HG02678 (cell line): ENCODE data around the gene TPM1.

Experiments
- ATAC-seq: cut with Tn5 transposase; IDR thresholded peaks from one replicate; pipeline ENCODE4 v1.9.1; 2021; ENCODE audit warnings: mild to moderate bottlenecking, moderate library complexity; ENCODE audit not compliant: unreplicated experiment

Gene TPM1

DNA sequence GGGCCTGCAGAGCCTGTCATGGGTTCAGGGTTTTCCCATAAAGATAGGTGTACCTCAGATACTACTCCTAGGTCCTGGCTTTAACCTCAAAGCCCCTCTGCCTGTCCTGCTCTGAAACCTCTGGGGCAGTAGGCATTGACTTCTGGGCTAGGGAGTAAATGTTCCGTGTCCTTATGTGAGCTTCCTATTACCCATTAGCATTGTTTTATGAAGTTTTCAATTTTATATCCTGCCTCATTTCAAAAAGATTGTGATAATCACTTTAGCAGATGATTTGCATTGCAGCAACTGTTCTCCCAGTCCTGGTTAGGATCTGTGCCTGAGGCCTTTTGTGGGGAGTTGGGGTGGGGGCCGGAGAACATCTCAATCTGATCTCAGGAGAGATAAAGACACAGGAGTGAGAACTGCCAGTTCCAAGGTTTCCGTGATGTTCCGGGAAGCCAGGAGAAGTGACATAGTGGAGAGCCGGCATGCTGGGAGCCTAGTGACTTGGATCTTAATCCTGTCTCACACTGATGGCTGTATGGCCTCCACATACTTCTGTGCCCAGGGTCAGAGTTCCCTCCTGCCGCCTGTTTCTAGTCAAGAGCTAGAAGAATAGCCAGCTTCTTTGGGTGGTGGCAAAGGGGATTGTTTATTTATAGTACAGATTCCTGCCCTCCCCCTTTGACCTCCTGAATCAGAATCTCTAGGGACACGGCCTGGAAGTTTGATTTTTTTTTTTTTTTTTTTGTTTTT, 10.6 kb downstream of the TPM1 start:
- ATAC-seq, result no peak

DNA sequence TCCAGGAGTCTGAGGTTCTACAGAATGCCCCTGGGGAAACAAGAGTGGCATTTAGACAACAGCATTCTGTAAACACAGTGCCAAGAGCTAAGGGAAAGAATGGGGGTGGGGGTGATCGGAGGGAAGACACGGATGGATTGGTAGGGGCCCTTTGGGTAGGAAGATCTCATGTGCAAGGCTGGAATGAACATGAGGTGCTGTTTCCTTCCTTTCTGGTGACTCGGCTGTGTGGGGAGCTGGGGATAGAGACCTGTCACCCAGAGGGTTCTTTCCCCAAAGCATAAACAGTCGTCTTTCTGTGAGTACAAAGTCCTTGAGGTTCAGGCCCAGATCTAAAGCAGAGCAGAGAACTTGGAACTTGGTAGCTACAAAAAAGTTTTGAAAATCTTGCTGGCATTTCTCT, 11.7 kb downstream of the TPM1 start:
- ATAC-seq, result no peak

DNA sequence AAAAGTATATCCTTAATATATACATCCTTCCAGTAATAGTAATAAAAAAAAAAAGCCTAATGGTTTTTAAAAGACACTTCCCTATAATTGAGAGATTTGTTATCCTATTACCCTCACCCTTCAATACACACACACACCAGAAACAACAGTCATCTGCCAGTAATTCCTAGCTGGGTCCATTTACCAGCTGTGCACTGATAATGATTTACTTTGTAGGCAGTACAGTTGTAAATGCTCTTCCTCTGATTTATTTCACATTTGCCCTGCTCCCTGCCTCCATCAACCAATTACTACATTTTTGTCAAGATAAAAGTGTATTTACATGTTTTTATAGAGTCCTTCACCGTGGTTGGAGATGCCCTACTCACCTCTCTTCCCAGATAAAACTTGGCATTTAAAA, 12.4 kb downstream of the TPM1 start:
- no peak for ATAC-seq

DNA sequence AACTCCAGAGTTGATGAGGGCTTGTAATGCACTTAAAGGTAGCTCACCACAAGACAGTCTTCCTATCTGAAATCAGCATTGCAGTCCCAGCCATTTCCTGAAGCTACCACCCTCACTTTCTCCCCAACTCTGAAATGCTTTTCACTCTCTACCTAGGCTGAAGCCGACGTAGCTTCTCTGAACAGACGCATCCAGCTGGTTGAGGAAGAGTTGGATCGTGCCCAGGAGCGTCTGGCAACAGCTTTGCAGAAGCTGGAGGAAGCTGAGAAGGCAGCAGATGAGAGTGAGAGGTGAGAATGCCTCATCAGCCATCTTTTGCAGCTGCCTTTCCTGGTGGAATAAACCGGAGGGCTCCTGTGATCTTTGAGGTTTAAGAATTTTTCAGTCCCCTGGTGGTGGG, 14.3 kb downstream of the TPM1 start:
- no peak for ATAC-seq

DNA sequence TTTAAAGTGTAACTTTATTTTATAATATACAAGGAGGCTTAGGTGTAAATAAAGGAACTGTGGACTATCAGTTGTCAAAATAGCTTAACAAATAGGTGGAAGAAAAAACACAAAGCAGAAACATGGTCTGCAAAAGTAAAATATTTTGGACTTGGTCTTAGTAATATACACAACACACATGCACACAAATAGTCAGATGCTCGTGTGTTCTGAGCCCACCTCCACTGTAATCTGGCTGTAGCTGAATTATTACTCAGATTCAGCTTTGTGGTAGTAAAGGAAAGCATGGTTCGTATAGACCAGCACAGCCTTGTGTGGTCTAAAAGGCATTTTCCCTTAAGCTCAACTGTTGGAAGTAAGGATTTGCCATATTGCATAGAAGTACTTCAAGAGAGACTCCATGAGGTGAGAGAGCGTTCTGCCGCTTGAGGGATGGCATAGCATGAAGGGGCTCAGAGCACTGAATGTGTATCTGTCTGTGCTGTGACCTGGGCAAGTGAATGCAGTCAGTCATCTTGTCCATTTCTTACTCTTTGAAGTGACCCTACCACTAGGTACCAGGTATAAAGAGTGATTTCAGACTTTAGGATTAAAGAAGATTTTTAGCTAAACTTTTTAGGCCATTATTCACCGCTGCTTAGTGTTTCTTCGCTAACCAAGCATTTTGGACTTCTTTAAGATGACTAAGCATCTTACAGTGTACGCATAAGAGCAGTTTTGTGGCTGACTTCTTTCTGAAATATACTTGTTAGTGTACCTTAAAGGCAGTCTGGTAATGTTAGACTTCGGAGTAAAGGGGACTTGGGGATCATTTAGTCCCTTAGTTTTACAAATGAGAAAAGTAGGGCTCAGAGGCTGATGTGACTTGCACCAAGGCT, 15.2 kb downstream of the TPM1 start:
- ATAC-seq, result no peak

DNA sequence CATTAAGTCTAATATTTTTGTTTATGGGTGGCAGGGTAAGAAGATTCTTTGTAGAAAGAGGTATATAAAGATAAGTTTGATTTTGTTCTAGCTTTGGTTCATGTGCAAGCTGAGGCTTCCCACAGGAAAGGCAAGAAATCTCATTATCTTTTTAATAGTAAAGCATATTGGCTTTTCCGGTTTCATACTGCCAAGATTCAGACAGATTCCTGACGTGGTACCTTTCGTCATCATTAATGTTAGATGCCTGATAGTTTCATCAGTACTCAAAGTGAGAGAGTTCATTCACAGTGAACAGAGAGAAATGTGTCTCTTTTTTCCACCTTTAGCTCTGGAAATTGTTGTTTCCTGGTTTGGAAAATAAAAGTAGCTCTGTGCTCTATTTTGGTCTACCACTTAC, 16.5 kb downstream of the TPM1 start:
- ATAC-seq, result no peak

DNA sequence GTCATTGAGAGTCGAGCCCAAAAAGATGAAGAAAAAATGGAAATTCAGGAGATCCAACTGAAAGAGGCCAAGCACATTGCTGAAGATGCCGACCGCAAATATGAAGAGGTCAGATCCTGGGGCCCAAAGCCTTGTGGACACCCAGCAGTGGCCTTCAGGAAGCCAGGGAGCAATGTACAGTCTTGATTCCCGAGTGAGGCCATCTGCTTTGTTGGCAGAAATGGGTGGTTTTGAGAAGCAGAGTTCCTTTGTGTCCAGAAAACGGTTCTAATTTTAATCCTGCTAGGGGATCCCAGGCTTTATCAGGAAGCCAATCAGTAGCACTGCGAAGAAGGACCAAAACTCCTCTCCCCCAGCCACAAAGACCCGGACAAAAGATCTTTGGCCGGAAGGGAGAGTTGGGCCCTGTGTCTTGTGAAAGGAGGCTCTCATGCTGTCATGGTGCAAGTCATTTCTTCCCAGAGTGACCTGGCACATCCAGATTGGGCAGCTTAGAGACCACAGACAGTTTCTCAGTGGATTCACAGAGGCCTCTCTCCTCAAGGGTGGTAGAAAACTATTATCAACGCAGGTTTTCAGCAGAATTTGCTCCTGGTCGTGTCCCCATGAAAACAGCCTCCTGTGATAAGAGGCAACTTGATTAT, 17.1 kb downstream of the TPM1 start:
- no peak for ATAC-seq

DNA sequence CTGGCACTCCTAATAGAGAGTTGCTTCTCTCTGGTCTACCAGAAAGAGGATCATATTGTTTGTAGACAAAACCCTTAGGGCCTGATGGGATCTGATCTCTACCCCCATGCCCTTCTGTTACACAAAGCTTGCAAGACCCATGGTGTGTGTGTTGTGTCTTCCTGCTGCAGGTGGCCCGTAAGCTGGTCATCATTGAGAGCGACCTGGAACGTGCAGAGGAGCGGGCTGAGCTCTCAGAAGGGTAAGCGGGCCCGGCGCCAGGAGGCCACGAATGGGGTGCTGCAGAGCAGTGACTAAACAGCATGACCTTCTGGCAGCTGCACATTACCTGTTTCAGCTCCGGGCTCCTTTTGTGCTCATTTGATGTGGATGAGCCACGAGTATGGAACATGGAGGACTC, 18.2 kb downstream of the TPM1 start:
- ATAC-seq, result no peak

DNA sequence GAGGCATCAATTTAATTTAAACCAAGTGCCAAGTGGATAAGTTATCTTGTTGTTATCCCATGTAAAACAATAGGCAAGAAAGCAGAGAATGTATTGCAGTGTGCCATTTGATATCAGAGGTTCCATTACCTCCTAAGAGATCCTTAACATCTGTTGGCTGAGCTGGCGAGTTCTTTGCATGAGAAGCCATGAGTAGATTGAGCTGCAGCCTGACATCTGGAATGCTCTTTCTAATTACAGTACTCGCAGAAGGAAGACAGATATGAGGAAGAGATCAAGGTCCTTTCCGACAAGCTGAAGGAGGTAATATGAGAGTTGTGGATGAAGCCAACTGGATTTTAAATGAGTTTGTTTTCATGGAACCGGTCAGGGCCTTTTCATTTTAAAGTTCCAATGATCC, 19.4 kb downstream of the TPM1 start:
- ATAC-seq, result no peak

DNA sequence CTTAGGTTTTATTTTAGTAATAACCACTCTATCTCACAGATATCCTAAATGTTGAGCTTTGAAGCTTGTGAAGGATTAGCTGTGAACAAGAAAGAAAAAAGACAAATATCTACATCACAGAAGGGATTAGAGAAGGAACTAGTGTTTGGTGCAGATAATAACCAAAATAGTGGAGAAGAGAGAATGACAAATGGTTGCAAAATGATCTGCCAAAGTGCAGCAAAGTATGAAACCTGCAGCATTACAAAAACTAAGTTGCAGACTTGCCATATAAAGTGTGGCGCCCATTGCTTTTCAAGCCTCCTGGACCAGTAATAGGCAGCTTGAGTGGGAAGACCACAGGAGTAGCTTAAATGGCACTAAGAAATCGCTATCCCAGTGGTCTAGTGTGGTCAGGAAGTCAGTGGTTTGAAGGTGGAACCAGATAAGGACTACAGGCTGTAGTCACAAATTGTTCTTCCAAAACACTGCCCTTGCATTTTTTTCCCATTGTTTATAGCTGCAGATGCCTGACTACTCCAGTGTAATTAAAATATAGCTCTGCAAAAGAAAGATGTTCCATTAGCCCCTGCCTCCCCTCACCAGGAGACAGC, 20.7 kb downstream of the TPM1 start:
- no peak for ATAC-seq

DNA sequence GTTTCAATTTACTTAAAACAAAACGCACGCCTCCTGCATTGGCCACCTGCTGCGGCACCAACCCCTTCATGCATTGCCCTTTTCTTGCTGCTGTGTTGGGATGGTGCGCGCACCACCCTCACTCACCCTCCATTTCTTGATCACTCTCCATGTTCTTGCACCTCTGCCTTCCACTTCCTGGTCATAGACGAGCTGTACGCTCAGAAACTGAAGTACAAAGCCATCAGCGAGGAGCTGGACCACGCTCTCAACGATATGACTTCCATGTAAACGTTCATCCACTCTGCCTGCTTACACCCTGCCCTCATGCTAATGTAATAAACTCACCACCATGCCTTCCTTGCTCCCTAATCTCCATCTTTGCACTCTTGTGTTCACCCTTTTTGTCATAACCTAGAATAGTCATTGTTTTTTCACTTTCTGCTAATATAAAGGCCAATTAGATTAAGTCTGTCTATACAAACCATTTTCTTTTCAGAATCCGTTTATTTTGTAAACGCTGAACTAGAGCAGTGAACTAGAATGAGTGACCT, 21.4 kb downstream of the TPM1 start:
- ATAC-seq, result no peak

DNA sequence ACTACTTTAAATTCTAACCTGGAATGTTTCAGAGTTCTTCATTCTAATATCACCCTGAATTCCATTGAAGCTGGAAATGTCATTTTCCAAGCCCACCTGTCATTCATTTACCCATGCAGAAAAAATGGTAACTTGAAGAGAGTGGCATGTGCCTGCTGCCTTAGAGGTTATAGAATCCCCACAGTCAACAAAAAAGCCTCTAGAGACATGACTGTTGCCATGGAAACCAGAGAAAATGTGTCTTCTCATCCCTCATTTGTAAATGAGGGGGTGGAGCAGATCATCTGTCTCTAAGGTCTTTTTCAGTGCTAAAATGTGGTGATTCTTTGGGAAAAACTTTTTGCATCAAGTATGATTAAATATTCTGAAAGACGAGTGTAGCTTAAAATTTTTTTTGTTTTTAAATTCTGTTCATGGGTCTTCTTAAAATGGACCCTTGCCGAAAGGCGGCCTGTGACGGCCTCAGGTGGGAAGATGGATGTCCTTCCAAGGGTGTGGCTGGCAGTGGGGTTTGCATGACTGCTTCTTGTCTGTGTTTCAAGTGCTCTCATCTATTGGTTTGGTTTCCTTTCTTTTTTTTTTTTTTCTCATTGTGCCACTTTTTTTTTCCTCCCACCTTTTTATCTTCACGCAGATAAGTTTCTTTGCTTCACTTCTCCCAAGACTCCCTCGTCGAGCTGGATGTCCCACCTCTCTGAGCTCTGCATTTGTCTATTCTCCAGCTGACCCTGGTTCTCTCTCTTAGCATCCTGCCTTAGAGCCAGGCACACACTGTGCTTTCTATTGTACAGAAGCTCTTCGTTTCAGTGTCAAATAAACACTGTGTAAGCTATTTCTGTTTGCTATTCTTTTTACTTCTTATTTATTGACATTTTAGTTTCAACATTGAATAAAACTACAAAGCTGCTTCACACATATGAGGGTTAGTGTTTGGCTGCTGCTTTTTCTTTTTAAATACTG, 23.0 kb downstream of the TPM1 start:
- no peak for ATAC-seq

DNA sequence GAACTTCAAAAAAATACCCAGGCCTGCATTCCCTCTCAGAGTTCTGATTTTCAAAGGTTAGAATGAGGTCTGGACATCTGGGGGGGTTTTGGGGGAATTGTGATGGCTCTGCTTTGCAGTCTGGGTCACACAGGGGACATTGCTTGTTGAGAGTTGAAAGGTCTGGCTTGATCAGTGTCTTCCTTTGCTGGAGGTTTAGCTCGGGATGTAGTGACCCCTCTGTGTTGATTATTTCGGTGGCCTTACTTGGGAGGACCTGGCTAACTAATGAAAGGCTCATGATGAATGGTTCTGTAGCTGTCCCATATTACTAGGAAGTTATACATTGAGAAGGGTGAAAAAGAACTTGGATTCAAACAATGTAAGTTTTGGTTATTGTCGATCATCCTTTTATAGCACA, 23.7 kb downstream of the TPM1 start:
- no peak for ATAC-seq

DNA sequence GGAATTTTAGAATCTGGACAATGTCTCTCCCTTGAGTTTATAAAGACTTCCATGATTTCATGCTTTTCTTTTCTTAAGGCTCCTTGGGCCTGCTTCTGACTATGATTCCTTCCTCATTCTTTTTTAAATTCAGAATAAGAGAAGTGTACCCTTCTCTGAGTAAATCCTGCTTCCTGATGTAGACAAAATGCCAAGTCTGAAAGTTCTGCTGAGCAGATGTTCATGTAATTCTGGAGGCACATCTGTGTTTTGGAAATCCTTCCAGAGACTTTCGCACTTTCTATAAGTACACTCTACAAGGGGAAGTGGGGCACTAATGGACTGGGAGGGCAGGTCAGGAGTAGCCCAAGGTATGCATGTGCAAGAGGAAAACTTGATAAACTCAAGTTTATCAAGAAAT, 24.8 kb downstream of the TPM1 start:
- no peak for ATAC-seq

DNA sequence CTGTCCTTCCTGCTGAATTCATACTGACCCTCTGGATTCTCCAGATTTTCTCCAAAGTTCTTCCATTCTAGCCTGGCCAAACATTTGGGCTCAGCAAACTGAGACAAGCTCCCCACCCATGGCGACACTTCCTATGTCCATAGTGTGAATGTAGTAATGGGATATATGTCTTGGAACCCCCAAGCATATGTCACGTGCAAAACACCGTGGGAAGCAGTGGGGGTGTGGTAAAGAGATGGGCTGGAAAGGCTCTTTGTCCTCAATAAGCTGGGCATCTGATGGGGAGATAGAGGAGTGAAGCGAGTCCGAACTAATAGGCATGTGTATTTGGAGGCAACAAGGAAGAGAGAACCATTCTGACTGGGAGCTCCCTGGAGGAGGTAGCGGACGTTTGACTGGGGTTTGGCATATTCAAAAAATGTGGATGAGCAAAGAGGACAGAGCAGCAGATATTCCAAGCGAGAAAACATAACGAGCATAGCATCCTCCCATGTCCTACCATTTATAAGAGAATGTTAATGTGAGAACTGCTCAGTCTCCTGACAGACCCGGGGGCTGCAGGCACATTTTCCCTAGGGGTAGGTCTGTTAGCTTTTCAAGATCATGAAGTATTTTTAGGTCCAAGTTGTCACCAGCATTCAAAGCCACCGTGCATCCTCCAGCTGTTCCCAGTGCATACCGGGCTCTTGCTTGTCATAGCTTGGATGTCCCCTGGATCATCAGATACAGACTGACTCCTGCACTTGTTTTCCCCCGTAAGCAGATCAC, 25.6 kb downstream of the TPM1 start:
- ATAC-seq, result no peak

DNA sequence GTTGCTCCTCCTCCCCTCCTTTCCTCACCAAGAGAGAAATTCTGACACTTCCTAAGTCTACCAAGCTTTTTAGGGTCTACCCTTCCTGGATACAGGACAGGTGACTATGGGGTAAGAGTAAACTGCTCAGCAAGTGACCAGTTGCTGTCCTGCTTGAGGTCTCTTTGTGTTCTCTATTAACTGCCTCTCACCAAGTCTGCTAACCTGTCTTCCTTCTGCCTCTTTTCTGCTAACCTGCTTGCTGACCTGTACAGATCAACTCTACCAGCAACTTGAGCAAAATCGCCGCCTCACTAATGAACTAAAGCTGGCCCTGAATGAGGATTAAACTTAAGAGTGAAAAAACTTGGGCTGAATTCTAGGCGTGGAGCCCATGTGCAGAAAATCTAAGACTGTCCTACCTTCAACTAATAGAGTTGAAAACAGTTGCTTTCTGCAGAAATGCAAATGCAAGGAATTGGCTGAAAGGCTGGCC, 27.1 kb downstream of the TPM1 start:
- ATAC-seq, result no peak

DNA sequence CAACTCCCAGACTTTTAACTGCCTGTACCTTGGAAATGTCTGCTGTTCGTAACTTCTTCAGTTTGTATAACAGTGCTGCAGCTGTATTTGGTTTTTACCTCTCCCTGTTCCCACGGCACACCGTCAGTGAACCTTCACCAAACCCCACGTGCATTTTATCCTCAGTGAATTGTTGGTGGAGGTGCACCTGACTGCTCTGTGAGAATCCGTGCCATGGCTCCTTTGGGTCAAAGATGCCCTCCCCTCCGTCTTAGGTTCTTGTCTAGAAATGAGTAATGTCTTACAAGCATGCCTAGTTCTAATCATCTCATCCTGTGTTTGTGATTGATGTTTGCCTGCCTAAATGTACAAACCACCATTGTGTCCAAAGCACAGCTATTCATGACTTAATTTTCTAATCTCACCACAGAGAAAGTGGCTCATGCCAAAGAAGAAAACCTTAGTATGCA, 28.2 kb downstream of the TPM1 start:
- no peak for ATAC-seq

DNA sequence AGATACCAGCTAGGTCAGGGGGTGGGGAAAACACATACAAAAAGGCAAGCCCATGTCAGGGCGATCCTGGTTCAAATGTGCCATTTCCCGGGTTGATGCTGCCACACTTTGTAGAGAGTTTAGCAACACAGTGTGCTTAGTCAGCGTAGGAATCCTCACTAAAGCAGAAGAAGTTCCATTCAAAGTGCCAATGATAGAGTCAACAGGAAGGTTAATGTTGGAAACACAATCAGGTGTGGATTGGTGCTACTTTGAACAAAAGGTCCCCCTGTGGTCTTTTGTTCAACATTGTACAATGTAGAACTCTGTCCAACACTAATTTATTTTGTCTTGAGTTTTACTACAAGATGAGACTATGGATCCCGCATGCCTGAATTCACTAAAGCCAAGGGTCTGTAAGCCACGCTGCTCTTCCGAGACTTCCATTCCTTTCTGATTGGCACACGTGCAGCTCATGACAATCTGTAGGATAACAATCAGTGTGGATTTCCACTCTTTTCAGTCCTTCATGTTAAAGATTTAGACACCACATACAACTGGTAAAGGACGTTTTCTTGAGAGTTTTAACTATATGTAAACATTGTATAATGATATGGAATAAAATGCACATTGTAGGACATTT, 28.9 kb downstream of the TPM1 start:
- no peak for ATAC-seq
